Caco-2 (cell line): ENCODE measurements around the gene ABLIM2. TPM values are rescaled to one million over a fixed set of nuclear protein-coding genes. Genes with fewer than 3 reads are reported as not detected.

ENCODE experiments used
- BruUV-seq: library from RNA; stranded (reverse); fragments of 400-500 nt; replicated peaks from 2 replicates; lab custom pipeline; 2021; lab: Mats Ljungman, UMichigan
- CTCF ChIA-PET: fragments of 300-600 bp; sonication (Branson Sonifier 250); formaldehyde crosslinking; loops from one replicate; lab custom pipeline; 2022; ENCODE audit warnings: antibody characterized with exemption; lab: Charles Lee
- POLR2A ChIA-PET: fragments of 300-600 bp; sonication (Branson Sonifier 250); formaldehyde crosslinking; loops from one replicate; lab custom pipeline; 2022; ENCODE audit warnings: antibody characterized with exemption; lab: Charles Lee
- DNase-seq, 2 experiments: peaks; one replicate each; pipeline versions ENCODE4 v3.0.0 to v3.0.0-alpha.2; 2020 to 2022
- H3K27me3 ChIP-seq: replicated peaks from 2 replicates; pipeline ENCODE4 v1.6.0; 2011; ENCODE audit warnings: low read length; ENCODE audit not compliant: control insufficient read depth, insufficient read depth
- H3K36me3 ChIP-seq: 2 replicates; pipeline ENCODE4 v1.5.1; 2011; ENCODE audit warnings: low read length; ENCODE audit not compliant: control insufficient read depth, insufficient read depth
- H3K4me1 ChIP-seq: fragments of 250-450 bp; sonication (Bioruptor Pico); 2 replicates; pipeline ENCODE4 v1.5.1; 2020; ENCODE audit warnings: mild to moderate bottlenecking
- H3K4me3 ChIP-seq: 2 replicates; pipeline ENCODE4 v1.5.1; 2011; ENCODE audit warnings: low read depth, mild to moderate bottlenecking, control low read depth, low read length
- H3K9me3 ChIP-seq: fragments of 250-450 bp; sonication (Bioruptor Pico); 2 replicates; pipeline ENCODE4 v1.5.1; 2020; ENCODE audit warnings: mild to moderate bottlenecking, moderate library complexity
- H3K27ac Mint-ChIP-seq: one replicate; pipeline ENCODE4 v1.8.0; 2022; ENCODE audit warnings: mixed read lengths; ENCODE audit not compliant: unreplicated experiment
- H3K27me3 Mint-ChIP-seq: one replicate; pipeline ENCODE4 v1.8.0; 2022; ENCODE audit warnings: mixed read lengths; ENCODE audit not compliant: insufficient read depth, unreplicated experiment
- H3K36me3 Mint-ChIP-seq: one replicate; pipeline ENCODE4 v1.8.0; 2022; ENCODE audit warnings: mild to moderate bottlenecking, mixed read lengths; ENCODE audit not compliant: insufficient read depth, unreplicated experiment
- H3K4me1 Mint-ChIP-seq: one replicate; pipeline ENCODE4 v1.8.0; 2022; ENCODE audit warnings: low read depth, mixed read lengths; ENCODE audit not compliant: unreplicated experiment
- H3K4me3 Mint-ChIP-seq: one replicate; pipeline ENCODE4 v1.8.0; 2022; ENCODE audit warnings: mild to moderate bottlenecking, moderate library complexity, mixed read lengths; ENCODE audit not compliant: unreplicated experiment
- H3K9me3 Mint-ChIP-seq: one replicate; pipeline ENCODE4 v1.8.0; 2022; ENCODE audit warnings: mixed read lengths; ENCODE audit not compliant: unreplicated experiment
- intact Hi-C: fragments of 100-400 bp; cut with micrococcal nuclease; formaldehyde crosslinking; loops from one replicate; pipeline ENCODE4 v1.10.0; 2022; ENCODE audit not compliant: unreplicated experiment
- total RNA-seq: library from RNA; stranded (reverse); gene quantifications from 2 replicates; pipeline ENCODE4 v1.2.3, GENCODE V29; 2022
- TF ChIP-seq, protein P1 (sequence below), 2 experiments: fragments of 200-600 bp in 1 of 2; IDR thresholded peaks; 1 replicate in 1 of 2; 2 replicates in 1 of 2; pipeline versions ENCODE4 v1.5.1 to v1.8.0; 2011 to 2022; ENCODE audit warnings: antibody characterized with exemption in 1 of 2, control low read depth in 1 of 2, inconsistent platforms in 1 of 2, low read depth in 1 of 2, low read length in 1 of 2, mild to moderate bottlenecking in 1 of 2, moderate library complexity in 1 of 2; ENCODE audit not compliant: insufficient read depth in 1 of 2, severe bottlenecking in 1 of 2, unreplicated experiment in 1 of 2

ABLIM2 gene
- total RNA-seq, 1 experiment from 2014 or later = 0.23 TPM

DNA sequence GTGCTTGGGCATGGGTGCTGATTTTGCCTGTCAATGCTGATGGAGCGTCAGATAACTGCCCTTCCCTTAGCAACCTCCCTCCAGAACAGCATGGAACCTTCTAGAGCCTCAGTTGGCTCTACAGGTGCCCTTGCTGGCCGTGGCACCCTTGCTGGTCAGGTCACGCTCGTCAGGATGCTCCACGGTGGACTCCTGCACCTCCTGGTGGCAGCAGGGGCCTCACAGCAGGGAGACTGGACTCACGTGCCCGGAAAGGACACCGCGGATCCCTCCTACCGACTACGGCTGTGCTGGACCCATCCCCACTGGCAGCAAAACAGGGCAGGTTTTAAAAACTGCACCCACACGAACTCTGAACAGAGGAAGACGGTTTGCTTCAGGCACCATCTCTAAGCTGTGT is 136.8 kb downstream of the ABLIM2 start:
- no peaks in the 10 kb centered on the region for H3K4me1 ChIP-seq
- no peak overlapping the region for H3K4me3 Mint-ChIP-seq
- H3K27me3 Mint-ChIP-seq = peaks cover 9% of the 10 kb centered on the region
- no peaks in the 10 kb centered on the region for H3K27me3 ChIP-seq
- no TSS peak for BruUV-seq
- TF ChIP-seq, protein P1, sequence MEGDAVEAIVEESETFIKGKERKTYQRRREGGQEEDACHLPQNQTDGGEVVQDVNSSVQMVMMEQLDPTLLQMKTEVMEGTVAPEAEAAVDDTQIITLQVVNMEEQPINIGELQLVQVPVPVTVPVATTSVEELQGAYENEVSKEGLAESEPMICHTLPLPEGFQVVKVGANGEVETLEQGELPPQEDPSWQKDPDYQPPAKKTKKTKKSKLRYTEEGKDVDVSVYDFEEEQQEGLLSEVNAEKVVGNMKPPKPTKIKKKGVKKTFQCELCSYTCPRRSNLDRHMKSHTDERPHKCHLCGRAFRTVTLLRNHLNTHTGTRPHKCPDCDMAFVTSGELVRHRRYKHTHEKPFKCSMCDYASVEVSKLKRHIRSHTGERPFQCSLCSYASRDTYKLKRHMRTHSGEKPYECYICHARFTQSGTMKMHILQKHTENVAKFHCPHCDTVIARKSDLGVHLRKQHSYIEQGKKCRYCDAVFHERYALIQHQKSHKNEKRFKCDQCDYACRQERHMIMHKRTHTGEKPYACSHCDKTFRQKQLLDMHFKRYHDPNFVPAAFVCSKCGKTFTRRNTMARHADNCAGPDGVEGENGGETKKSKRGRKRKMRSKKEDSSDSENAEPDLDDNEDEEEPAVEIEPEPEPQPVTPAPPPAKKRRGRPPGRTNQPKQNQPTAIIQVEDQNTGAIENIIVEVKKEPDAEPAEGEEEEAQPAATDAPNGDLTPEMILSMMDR (IDR thresholded peaks at IDR 0.05; ENCODE audit: insufficient read depth in 1 of 2, low read depth in 1 of 2, low read length in 1 of 2, severe bottlenecking in 1 of 2, unreplicated experiment in 1 of 2) = peak in 1 of 2 experiments; percentile 18
- intact Hi-C loops = no loop called here
- no peaks in the 10 kb centered on the region for H3K9me3 Mint-ChIP-seq
- H3K9me3 ChIP-seq = no peaks in the 10 kb centered on the region
- no peaks in the 10 kb centered on the region for H3K4me1 Mint-ChIP-seq
- H3K36me3 ChIP-seq = no peaks in the 10 kb centered on the region
- ChIA-PET CTCF (no interaction called here), POLR2A (no interaction called here)
- no peaks in the 10 kb centered on the region for H3K36me3 Mint-ChIP-seq
- peak in 1 of 2 experiments; percentile 24 for DNase-seq
- H3K4me3 ChIP-seq = no peak overlapping the region
- no peak overlapping the region for H3K27ac Mint-ChIP-seq

DNA sequence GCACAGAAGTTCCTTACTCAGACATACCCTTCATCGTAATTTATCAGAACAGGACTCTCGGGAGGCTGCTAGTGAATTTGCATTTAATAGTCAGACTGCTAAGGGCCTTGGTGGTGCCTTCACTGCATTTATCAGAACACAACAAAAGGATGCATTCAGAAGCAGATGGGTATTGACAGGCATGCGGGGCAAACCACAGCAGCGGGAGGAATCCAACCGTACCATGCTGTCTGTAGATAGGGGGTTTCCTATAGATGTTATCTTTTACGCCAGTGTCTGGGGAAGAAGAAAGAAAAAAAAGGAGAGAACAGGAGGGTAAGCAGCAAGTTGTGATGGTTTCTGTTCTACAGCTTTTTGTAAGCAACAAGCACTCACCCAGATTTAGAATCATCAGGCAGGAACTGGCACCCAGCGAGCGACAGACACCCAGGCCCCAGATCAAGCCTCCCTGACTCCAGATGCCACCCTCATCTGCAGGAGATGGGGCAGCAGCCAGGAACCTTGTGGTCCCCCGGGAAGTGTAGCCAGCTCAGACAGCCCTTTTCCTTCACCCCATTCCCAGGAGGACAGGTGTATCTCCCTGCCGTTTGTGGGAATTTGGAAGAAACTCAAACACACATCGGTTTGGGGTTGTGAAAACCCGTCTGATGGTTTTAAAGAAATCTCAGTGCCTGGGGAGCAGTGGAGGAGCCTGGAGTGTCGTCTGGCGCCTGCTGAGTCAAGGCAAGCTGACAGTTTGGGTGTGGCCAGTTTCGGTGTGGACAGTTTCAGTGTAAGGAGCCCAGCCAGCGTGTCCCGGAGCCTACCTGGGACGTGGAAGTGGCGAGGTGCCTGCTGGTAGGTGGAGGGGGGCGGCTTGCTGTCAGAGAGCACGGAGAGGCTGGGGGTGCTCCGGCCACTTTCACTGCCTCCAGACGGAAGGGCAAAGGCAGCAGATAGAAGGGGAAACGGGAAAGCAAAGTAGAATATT is 138.9 kb downstream of the ABLIM2 start:
- Mint-ChIP-seq H3K36me3 (no peaks in the 10 kb centered on the region), H3K9me3 (no peaks in the 10 kb centered on the region), H3K27ac (no peak overlapping the region), H3K4me1 (no peaks in the 10 kb centered on the region), H3K27me3 (peaks cover 9% of the 10 kb centered on the region), H3K4me3 (no peak overlapping the region)
- no peaks in the 10 kb centered on the region for H3K4me1 ChIP-seq
- H3K4me3 ChIP-seq = no peak overlapping the region
- intact Hi-C loops = no loop called here
- no peaks in the 10 kb centered on the region for H3K9me3 ChIP-seq
- no peak for DNase-seq
- H3K27me3 ChIP-seq = no peaks in the 10 kb centered on the region
- ChIA-PET CTCF (no interaction called here), POLR2A (no interaction called here)
- no TSS peak for BruUV-seq
- H3K36me3 ChIP-seq = no peaks in the 10 kb centered on the region
- TF ChIP-seq, protein P1 (IDR thresholded peaks at IDR 0.05; ENCODE audit: insufficient read depth in 1 of 2, low read depth in 1 of 2, low read length in 1 of 2, severe bottlenecking in 1 of 2, unreplicated experiment in 1 of 2) = no peak

- POLR2A ChIA-PET = no interaction called here
- Histone ChIP-seq H3K36me3 (no peaks in the 10 kb centered on the region), H3K4me1 (no peaks in the 10 kb centered on the region), H3K4me3 (no peak overlapping the region), H3K27me3 (no peaks in the 10 kb centered on the region), H3K9me3 (no peaks in the 10 kb centered on the region)
- no peaks in the 10 kb centered on the region for H3K9me3 Mint-ChIP-seq
- peaks cover 2% of the 10 kb centered on the region for H3K27me3 Mint-ChIP-seq
- no TSS peak for BruUV-seq
- H3K27ac Mint-ChIP-seq = no peak overlapping the region
- CTCF ChIA-PET = interaction anchor here (0.7 kb wide), 1 partner anchor 140 kb away, joined by 3 read pairs; no protein-coding TSS in a partner anchor
- TF ChIP-seq, protein P1 (IDR thresholded peaks at IDR 0.05; ENCODE audit: insufficient read depth in 1 of 2, low read depth in 1 of 2, low read length in 1 of 2, severe bottlenecking in 1 of 2, unreplicated experiment in 1 of 2) = no peak
- no peaks in the 10 kb centered on the region for H3K36me3 Mint-ChIP-seq
- intact Hi-C loops = no loop called here
- no peak overlapping the region for H3K4me3 Mint-ChIP-seq
- DNase-seq = no peak
- no peaks in the 10 kb centered on the region for H3K4me1 Mint-ChIP-seq
Observed at GRCh38 chr4:8016527-8016926, 142.1 kb downstream of the ABLIM2 start.
